ENCODE measurements around the gene TAL1.

DNA sequence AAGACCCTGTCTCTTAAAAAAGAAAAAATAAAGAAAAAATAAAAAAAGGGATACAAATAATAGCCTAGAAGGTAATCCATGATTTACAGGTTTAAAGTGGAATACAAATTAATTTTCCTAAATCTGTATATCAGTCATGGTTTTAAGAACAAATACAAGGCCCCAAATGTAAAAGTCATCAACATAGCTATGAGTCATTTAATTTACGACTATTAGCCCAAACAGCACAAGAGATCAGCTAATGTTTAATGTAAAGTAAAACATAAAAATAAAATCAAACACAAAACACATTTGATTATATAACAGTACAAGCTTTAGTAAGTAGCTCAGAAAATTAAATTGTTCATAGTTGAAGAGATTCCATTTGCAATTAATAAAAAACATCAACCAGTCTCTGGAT lies 20.3 kb upstream of the TAL1 start:
- TF ChIP-seq POLR2A (IDR thresholded peaks at IDR 0.05): no peak
- TF ChIP-seq, protein P1, sequence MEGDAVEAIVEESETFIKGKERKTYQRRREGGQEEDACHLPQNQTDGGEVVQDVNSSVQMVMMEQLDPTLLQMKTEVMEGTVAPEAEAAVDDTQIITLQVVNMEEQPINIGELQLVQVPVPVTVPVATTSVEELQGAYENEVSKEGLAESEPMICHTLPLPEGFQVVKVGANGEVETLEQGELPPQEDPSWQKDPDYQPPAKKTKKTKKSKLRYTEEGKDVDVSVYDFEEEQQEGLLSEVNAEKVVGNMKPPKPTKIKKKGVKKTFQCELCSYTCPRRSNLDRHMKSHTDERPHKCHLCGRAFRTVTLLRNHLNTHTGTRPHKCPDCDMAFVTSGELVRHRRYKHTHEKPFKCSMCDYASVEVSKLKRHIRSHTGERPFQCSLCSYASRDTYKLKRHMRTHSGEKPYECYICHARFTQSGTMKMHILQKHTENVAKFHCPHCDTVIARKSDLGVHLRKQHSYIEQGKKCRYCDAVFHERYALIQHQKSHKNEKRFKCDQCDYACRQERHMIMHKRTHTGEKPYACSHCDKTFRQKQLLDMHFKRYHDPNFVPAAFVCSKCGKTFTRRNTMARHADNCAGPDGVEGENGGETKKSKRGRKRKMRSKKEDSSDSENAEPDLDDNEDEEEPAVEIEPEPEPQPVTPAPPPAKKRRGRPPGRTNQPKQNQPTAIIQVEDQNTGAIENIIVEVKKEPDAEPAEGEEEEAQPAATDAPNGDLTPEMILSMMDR (IDR thresholded peaks at IDR 0.05): no peak

All from upper lobe of left lung (tissue), 4 donors.